Upper lobe of left lung (tissue), 6 donors: Measurements from ENCODE around the gene PCGF3. TPM values are rescaled to one million over a fixed set of nuclear protein-coding genes. Genes with fewer than 3 reads are reported as not detected.

Experiments used
- ATAC-seq, 2 donors: fragments of 200-7000 bp; cut with Tn5 transposase; one replicate each; pipeline ENCODE4 v1.9.1; 2022; ENCODE audit warnings: mild to moderate bottlenecking in 2 of 2, moderate library complexity in 2 of 2; ENCODE audit not compliant: low FRiP score in 2 of 2
- DNase-seq, 2 donors: peaks; one replicate each; pipeline ENCODE4 v3.0.0-alpha.2; 2019 to 2020
- H3K27ac ChIP-seq, 4 donors: fragments of 200-600 bp; sonication (generic); one replicate each; pipeline ENCODE4 v1.5.1; 2016 to 2019
- H3K27me3 ChIP-seq, 4 donors: fragments of 200-600 bp; sonication (generic); one replicate each; pipeline ENCODE4 v1.5.1; 2017 to 2019
- H3K36me3 ChIP-seq, 4 donors: fragments of 200-600 bp; sonication (generic); one replicate each; pipeline ENCODE4 v1.5.1; 2016 to 2019
- H3K4me1 ChIP-seq, 4 donors: fragments of 200-600 bp; sonication (generic); one replicate each; pipeline ENCODE4 v1.5.1; 2018 to 2019
- H3K4me3 ChIP-seq, 4 donors: fragments of 200-600 bp; sonication (generic); one replicate each; pipeline ENCODE4 v1.5.1; 2017 to 2019; ENCODE audit warnings: mild to moderate bottlenecking in 2 of 4, moderate library complexity in 1 of 4
- H3K9me3 ChIP-seq, 4 donors: fragments of 200-600 bp; sonication (generic); one replicate each; pipeline ENCODE4 v1.5.1; 2018 to 2019
- CTCF ChIP-seq, 6 experiments: fragments of 450-650 bp in 4 of 6; fragments of 200-600 bp in 2 of 6; sonication (generic) in 2 of 6; IDR thresholded peaks; one replicate each; pipeline ENCODE4 v1.5.1; 2016 to 2019; ENCODE audit warnings: antibody characterized with exemption in 6 of 6
- EP300 ChIP-seq, 4 donors: sonication (generic); formaldehyde crosslinking; IDR thresholded peaks; one replicate each; pipeline ENCODE4 v1.5.1; 2017; ENCODE audit warnings: antibody characterized with exemption in 4 of 4, control low read depth in 2 of 4
- POLR2A ChIP-seq, 4 donors: fragments of 450-650 bp; IDR thresholded peaks; one replicate each; pipeline ENCODE4 v1.5.1; 2016 to 2017; ENCODE audit warnings: antibody characterized with exemption in 4 of 4, mild to moderate bottlenecking in 2 of 4
- POLR2AphosphoS5 ChIP-seq, 2 donors: sonication (generic); formaldehyde crosslinking; IDR thresholded peaks; one replicate each; pipeline ENCODE4 v1.5.1; 2017; ENCODE audit warnings: antibody characterized with exemption in 2 of 2
- WGBS, 2 donors: methylation state at CpG; one replicate each; pipeline ENCODE4 v1.1.5; 2017 to 2018; 5-methylcytosine and 5-hydroxymethylcytosine counted together
- total RNA-seq, 6 donors: library from RNA; depleted of rRNA in 4 of 6; stranded (reverse); fragments of >200 nt in 4 of 6; gene quantifications; one replicate each; pipeline versions ENCODE4 v1.1.0 to v1.2.1, GENCODE V29; 2016 to 2021
- donor health status: DM: no; HTN: no; CAD: no; lungs with moderate emphysema.
- donor health status: DM: no; HTN: yes; CAD: no; lungs with severe emphysema.

The PCGF3 gene
- total RNA-seq, 6 donors from 2014 or later: 36.4 to 150 (median 41.0) TPM

DNA sequence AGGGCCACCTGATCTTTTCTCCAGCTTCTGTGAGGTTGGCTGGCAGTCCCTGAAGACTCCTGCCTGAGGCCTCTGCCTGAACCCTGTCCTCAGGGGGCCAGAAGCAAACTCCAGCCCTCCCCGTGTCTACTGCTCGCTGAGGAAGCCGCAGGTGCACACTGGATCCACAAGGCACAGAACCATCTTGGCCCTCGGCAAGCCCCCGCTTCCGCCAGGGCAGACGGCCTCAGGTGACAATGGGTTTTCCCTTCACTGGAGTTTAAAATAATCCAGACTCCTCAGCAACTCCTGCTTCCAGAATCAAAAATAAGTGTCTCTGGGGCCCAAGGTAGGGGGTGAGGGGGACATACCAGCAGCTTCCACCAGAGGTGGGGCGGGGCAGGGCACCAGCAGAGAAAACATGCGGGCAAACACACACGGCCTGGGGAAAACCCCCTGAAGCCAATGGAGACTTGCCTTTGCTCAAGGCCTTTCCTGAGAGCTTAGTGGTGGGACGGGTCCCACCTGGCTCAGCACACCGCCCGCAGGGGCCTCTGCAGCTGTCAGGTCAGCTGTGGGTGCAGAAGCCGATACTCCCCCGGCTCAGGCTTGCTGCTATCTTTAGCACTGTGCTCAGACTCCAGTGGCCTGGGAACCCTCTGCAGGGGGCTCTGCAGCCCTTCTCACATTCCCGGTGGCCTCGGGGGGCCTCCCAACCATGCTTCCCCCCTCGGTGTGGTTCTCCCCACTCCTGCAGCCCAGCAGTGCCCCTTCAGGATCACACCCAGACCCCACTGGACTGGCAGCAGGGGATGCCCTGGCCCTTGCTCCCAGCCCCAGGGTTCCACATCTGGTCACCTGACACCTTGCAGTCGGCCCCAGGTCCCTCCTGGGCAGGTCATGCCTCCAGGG, 29.4 kb upstream of the PCGF3 start:
- peak in 1 of 2 donors; percentile 57 for DNase-seq
- Histone ChIP-seq H3K9me3 (no peaks in the 10 kb centered on the region), H3K4me1 (peaks cover 20 to 41% (median 29%) of the 10 kb centered on the region in 4 donors), H3K4me3 (no peak overlapping the region), H3K36me3 (peaks cover 3 to 17% (median 15%) of the 10 kb centered on the region in 4 donors), H3K27me3 (no peaks in the 10 kb centered on the region), H3K27ac (no peak overlapping the region)
- 75 to 77% methylated on average over 10 to 15 of the region's 19 CpGs for WGBS, 2 donors
- TF ChIP-seq EP300 (IDR thresholded peaks at IDR 0.05) (no peak), POLR2AphosphoS5 (IDR thresholded peaks at IDR 0.05) (no peak), POLR2A (IDR thresholded peaks at IDR 0.05) (no peak), CTCF (IDR thresholded peaks at IDR 0.05) (no peak)
- no peak for ATAC-seq

- Histone ChIP-seq H3K27ac (no peak overlapping the region), H3K4me1 (peaks cover 20 to 46% (median 31%) of the 10 kb centered on the region in 4 donors), H3K36me3 (peaks cover 3 to 11% (median 9%) of the 10 kb centered on the region in 4 donors), H3K27me3 (no peaks in the 10 kb centered on the region), H3K4me3 (no peak overlapping the region), H3K9me3 (no peaks in the 10 kb centered on the region)
- DNase-seq (peak in 1 of 2 donors; percentile 50), ATAC-seq (no peak)
- WGBS, 2 donors: 87% methylated on average over 8 of the region's 8 CpGs; no CpG with 5 or more reads in 1 of the 2 donors
- TF ChIP-seq EP300 (IDR thresholded peaks at IDR 0.05) (no peak), POLR2AphosphoS5 (IDR thresholded peaks at IDR 0.05) (no peak), CTCF (IDR thresholded peaks at IDR 0.05) (no peak), POLR2A (IDR thresholded peaks at IDR 0.05) (no peak)
Observed at GRCh38 chr4:676871-677235, 28.8 kb upstream of the PCGF3 start.

- ATAC-seq (no peak), DNase-seq (peak in 1 of 2 donors; percentile 68)
- WGBS, 2 donors: 68 to 74% methylated on average over 20 to 26 of the region's 26 CpGs
- Histone ChIP-seq H3K36me3 (peaks cover 0 to 3% (median 1%) of the 10 kb centered on the region in 4 donors), H3K27me3 (no peaks in the 10 kb centered on the region), H3K4me3 (no peak overlapping the region), H3K9me3 (no peaks in the 10 kb centered on the region), H3K27ac (no peak overlapping the region), H3K4me1 (peaks cover 25 to 52% (median 33%) of the 10 kb centered on the region in 4 donors)
- TF ChIP-seq CTCF (IDR thresholded peaks at IDR 0.05) (no peak), EP300 (IDR thresholded peaks at IDR 0.05) (no peak), POLR2A (IDR thresholded peaks at IDR 0.05) (no peak), POLR2AphosphoS5 (IDR thresholded peaks at IDR 0.05) (no peak)
Observed at GRCh38 chr4:677431-678293, 28.0 kb upstream of the PCGF3 start.

DNA sequence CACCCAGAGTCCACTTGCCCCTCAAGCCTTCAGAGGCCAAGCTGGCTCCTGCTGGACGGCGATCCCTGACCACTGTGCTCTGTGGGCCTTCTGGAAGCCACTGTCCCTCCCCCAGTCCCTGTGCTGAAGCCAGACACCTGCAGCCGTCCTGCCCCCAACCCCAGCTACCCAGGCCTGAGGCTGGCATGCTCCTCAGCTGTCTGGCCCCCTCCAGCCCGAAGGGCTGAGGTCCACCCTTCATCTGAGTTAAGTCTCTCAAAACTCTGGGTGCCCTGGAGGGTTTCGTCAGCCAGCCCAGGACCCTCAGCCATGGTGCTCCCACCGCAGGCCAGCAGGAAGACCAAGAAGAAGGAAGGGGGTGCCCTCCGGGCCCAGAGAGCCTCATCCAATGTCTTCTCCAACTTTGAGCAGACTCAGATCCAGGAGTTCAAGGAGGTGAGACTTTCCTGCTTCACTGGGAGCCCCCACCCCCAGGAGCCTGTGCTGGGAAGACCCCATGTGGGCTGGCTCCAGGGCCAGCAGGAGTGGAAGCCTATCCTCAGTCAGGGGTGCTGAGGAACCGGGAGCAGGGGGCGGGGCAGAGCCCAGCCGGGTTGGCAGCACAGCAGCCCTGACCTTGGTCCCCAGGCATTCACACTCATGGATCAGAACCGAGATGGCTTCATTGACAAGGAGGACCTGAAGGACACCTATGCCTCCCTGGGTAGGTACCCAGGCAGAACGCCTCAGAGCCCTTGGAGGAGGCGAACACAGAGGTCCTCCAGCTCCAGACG, 27.1 kb upstream of the PCGF3 start:
- no peak for ATAC-seq
- WGBS, 2 donors: 79 to 93% methylated on average over 3 to 12 of the region's 14 CpGs
- H3K36me3 ChIP-seq: no peaks in the 10 kb centered on the region
- TF ChIP-seq POLR2AphosphoS5 (IDR thresholded peaks at IDR 0.05) (no peak), POLR2A (IDR thresholded peaks at IDR 0.05) (no peak), CTCF (IDR thresholded peaks at IDR 0.05) (no peak), EP300 (IDR thresholded peaks at IDR 0.05) (no peak)
- H3K4me3 ChIP-seq: no peak overlapping the region
- no peaks in the 10 kb centered on the region for H3K27me3 ChIP-seq
- H3K27ac ChIP-seq: no peak overlapping the region
- peaks cover 22 to 51% (median 28%) of the 10 kb centered on the region in 4 donors for H3K4me1 ChIP-seq
- DNase-seq: peak in 1 of 2 donors; percentile 66
- no peaks in the 10 kb centered on the region for H3K9me3 ChIP-seq
